Measurements from ENCODE around the gene ANKRD23.
A peak's percentile ranks its signal among the peaks of the same experiment; 100 is the strongest.

Gene ANKRD23

DNA sequence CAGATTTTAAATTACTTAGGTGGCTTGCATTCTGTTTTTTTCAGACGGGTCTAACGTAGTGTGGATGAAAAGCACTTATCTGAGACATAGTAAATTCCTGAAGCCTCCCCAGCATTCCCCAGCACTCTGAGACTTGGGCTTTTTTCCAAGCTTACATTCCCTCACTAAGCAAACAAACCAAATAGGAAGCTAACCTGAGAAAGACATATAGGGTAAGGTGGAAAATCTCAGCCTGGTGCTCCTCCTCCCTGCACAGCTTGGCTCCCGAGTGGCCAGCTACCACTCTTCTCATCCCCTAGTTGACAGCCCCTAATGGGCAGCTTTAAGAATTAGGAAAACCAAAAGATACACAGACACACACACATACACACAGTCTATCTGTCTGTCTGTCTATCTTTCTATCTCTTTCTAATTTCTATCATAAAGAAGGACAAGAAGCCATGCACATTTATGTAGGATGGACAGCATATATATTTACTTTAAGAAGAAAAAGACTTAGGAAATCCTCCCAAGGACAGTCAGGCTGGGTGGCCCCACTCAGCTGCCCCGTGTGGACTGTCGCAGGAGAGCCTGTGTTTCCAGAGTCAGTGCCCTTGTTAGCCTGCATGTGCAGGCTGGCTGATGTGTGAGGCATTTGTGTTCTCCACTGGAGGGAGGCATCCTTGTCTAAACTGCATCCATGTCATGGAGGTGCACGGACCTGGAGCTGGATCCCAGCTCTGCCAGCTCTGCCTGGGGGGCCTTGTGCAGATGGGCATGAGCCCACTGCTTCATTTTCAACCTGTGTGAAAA, 19.5 kb downstream of the ANKRD23 start:
- Histone ChIP-seq H3K23ac (ENCODE audit: low read length) (no peak overlapping the region), H3K4me2 (ENCODE audit: low read length) (no peak overlapping the region), H4K91ac (ENCODE audit: low read depth, low read length) (no peak overlapping the region), H3K4me3 (ENCODE audit: low read depth, low read length) (no peak overlapping the region), H3K4me1 (ENCODE audit: control insufficient read depth in 1 of 2, insufficient read depth in 2 of 2, low read length in 2 of 2) (peaks cover 0 to 4% of the 10 kb centered on the region in 2 experiments), H3K14ac (ENCODE audit: low read length) (no peak overlapping the region), H2AFZ (ENCODE audit: insufficient read depth, low read length, poor library complexity) (no peak overlapping the region), H3K4ac (ENCODE audit: low read depth, low read length) (no peak overlapping the region), H4K12ac (ENCODE audit: low read depth, low read length) (no peak overlapping the region), H3K79me2 (ENCODE audit: control insufficient read depth, insufficient read depth, low read length, poor library complexity) (no peaks in the 10 kb centered on the region), H3K9me3 (ENCODE audit: insufficient read depth, low read depth, low read length) (peaks cover 4% of the 10 kb centered on the region), H3K18ac (ENCODE audit: low read length) (no peak overlapping the region), H2BK12ac (ENCODE audit: low read length) (no peak overlapping the region), H3K36me3 (ENCODE audit: control insufficient read depth in 1 of 2, insufficient read depth in 2 of 2, low read length in 2 of 2) (peaks cover 39 to 43% of the 10 kb centered on the region in 2 experiments), H4K8ac (ENCODE audit: low read depth, low read length) (no peak overlapping the region), H2BK5ac (ENCODE audit: low read depth, low read length, poor library complexity) (no peak overlapping the region), H3K79me1 (ENCODE audit: low read length) (no peaks in the 10 kb centered on the region), H2AK5ac (ENCODE audit: low read length) (no peak overlapping the region), H3K9ac (ENCODE audit: low read length) (no peak overlapping the region), H2BK120ac (ENCODE audit: insufficient read depth, low read length, poor library complexity) (no peak overlapping the region), H3K27me3 (ENCODE audit: insufficient read depth, low read length) (no peaks in the 10 kb centered on the region), H3K27ac (ENCODE audit: low read depth, low read length) (no peak overlapping the region)
- no CpG with 5 or more reads among the region's 6 CpGs for WGBS (ENCODE audit: extremely low coverage, insufficient coverage, insufficient read length)
- no peak for DNase-seq

DNA sequence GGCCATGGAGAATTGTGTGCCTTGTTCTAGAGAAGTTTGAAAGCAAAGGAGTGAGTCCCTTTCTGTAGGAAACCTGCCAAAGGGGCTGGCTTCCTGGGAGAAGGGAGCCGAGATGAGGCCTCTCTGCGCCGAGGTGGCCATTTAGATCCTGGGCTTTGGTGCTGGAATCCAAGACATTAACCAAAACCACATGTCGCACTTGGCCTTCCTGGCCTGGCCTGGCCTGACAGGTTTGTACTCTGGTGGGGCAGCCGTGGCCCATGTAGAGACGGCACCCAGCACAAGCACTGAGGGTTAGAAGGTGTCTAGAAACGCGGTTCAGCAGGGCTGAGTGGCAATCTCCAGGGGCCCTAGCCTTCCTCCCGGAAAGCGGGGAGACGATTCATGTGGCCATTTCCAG, 20.6 kb downstream of the ANKRD23 start:
- DNase-seq: no peak
- Histone ChIP-seq H4K12ac (ENCODE audit: low read depth, low read length) (no peak overlapping the region), H3K9me3 (ENCODE audit: insufficient read depth, low read depth, low read length) (peaks cover 4% of the 10 kb centered on the region), H3K36me3 (ENCODE audit: control insufficient read depth in 1 of 2, insufficient read depth in 2 of 2, low read length in 2 of 2) (peaks cover 33 to 38% of the 10 kb centered on the region in 2 experiments), H3K27ac (ENCODE audit: low read depth, low read length) (no peak overlapping the region), H3K4me3 (ENCODE audit: low read depth, low read length) (no peak overlapping the region), H3K4ac (ENCODE audit: low read depth, low read length) (no peak overlapping the region), H2AK5ac (ENCODE audit: low read length) (no peak overlapping the region), H2BK12ac (ENCODE audit: low read length) (no peak overlapping the region), H3K4me2 (ENCODE audit: low read length) (no peak overlapping the region), H2BK120ac (ENCODE audit: insufficient read depth, low read length, poor library complexity) (no peak overlapping the region), H3K27me3 (ENCODE audit: insufficient read depth, low read length) (no peaks in the 10 kb centered on the region), H2AFZ (ENCODE audit: insufficient read depth, low read length, poor library complexity) (no peak overlapping the region), H4K8ac (ENCODE audit: low read depth, low read length) (no peak overlapping the region), H3K18ac (ENCODE audit: low read length) (no peak overlapping the region), H3K79me1 (ENCODE audit: low read length) (no peaks in the 10 kb centered on the region), H3K4me1 (ENCODE audit: control insufficient read depth in 1 of 2, insufficient read depth in 2 of 2, low read length in 2 of 2) (peaks cover 4 to 7% of the 10 kb centered on the region in 2 experiments), H3K79me2 (ENCODE audit: control insufficient read depth, insufficient read depth, low read length, poor library complexity) (no peaks in the 10 kb centered on the region), H4K91ac (ENCODE audit: low read depth, low read length) (no peak overlapping the region), H2BK5ac (ENCODE audit: low read depth, low read length, poor library complexity) (no peak overlapping the region), H3K9ac (ENCODE audit: low read length) (no peak overlapping the region), H3K23ac (ENCODE audit: low read length) (no peak overlapping the region), H3K14ac (ENCODE audit: low read length) (no peak overlapping the region)
- no CpG with 5 or more reads among the region's 11 CpGs for WGBS (ENCODE audit: extremely low coverage, insufficient coverage, insufficient read length)

DNA sequence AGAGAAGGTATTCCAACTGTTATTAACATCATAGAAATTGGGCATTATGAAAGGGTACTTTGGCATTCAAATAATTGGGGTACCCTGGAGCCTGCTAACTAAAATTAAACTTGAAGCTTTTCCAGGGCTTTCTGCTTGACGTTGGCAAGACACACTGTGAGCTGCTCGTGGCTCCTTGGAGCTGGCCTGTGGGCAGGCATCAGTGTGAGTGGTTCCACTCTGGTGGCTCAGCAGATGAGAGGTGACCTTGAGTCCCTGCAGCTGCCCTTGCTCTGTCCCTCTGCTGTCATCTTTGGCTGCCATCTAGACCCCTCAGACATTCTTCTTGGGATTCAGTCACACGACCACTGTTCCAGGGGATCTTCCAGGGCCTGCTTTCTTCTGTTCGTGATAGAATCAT, 21.0 kb downstream of the ANKRD23 start:
- H4K12ac ChIP-seq (ENCODE audit: low read depth, low read length): no peak overlapping the region
- H3K79me2 ChIP-seq (ENCODE audit: control insufficient read depth, insufficient read depth, low read length, poor library complexity): no peaks in the 10 kb centered on the region
- H3K4me2 ChIP-seq (ENCODE audit: low read length): no peak overlapping the region
- H2BK12ac ChIP-seq (ENCODE audit: low read length): no peak overlapping the region
- peaks cover 29 to 34% of the 10 kb centered on the region in 2 experiments for H3K36me3 ChIP-seq (ENCODE audit: control insufficient read depth in 1 of 2, insufficient read depth in 2 of 2, low read length in 2 of 2)
- H3K4me1 ChIP-seq (ENCODE audit: control insufficient read depth in 1 of 2, insufficient read depth in 2 of 2, low read length in 2 of 2): peaks cover 4 to 7% of the 10 kb centered on the region in 2 experiments
- no peak overlapping the region for H2BK5ac ChIP-seq (ENCODE audit: low read depth, low read length, poor library complexity)
- no peak overlapping the region for H3K18ac ChIP-seq (ENCODE audit: low read length)
- H3K27me3 ChIP-seq (ENCODE audit: insufficient read depth, low read length): no peaks in the 10 kb centered on the region
- no peak overlapping the region for H3K27ac ChIP-seq (ENCODE audit: low read depth, low read length)
- no peak overlapping the region for H4K8ac ChIP-seq (ENCODE audit: low read depth, low read length)
- DNase-seq: no peak
- WGBS (ENCODE audit: extremely low coverage, insufficient coverage, insufficient read length): no CpG with 5 or more reads among the region's 4 CpGs
- no peak overlapping the region for H3K4me3 ChIP-seq (ENCODE audit: low read depth, low read length)
- H3K14ac ChIP-seq (ENCODE audit: low read length): no peak overlapping the region
- H3K79me1 ChIP-seq (ENCODE audit: low read length): no peaks in the 10 kb centered on the region
- H4K91ac ChIP-seq (ENCODE audit: low read depth, low read length): no peak overlapping the region
- no peak overlapping the region for H2BK120ac ChIP-seq (ENCODE audit: insufficient read depth, low read length, poor library complexity)
- no peak overlapping the region for H3K23ac ChIP-seq (ENCODE audit: low read length)
- no peak overlapping the region for H3K4ac ChIP-seq (ENCODE audit: low read depth, low read length)
- no peak overlapping the region for H3K9ac ChIP-seq (ENCODE audit: low read length)
- H2AK5ac ChIP-seq (ENCODE audit: low read length): no peak overlapping the region
- peaks cover 4% of the 10 kb centered on the region for H3K9me3 ChIP-seq (ENCODE audit: insufficient read depth, low read depth, low read length)
- H2AFZ ChIP-seq (ENCODE audit: insufficient read depth, low read length, poor library complexity): no peak overlapping the region

DNA sequence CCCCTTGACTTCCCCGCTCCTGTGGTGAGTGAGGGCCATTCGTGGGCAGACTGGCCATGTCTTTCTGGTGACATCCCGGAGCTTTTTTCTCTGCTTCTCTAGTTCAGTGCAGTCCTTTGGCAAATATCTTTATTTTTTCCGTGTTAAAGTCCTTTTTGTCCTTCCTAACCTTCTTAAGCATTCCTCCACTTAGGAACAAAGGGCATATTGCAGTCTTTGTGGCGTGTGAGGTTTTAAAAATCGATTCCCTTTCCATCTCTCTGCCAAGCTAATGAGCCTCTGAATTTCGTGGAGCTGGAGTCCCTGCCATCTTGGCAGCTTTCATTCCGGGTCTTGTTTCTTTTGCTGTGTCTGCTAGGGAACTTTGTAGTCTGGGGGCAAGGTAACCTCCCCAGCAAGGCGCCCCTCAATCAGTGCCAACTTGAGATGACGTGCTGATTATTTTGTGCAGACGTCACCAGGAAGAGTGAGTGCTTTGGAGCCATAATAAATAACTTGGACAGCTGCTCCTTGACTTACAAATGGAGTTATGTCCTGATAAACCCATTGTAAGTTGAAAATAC, 22.6 kb downstream of the ANKRD23 start:
- Histone ChIP-seq H3K9ac (ENCODE audit: low read length) (no peak overlapping the region), H3K18ac (ENCODE audit: low read length) (no peak overlapping the region), H2AK5ac (ENCODE audit: low read length) (no peak overlapping the region), H3K14ac (ENCODE audit: low read length) (no peak overlapping the region), H3K79me1 (ENCODE audit: low read length) (peaks cover 1% of the 10 kb centered on the region), H2BK12ac (ENCODE audit: low read length) (no peak overlapping the region), H2BK120ac (ENCODE audit: insufficient read depth, low read length, poor library complexity) (no peak overlapping the region), H4K12ac (ENCODE audit: low read depth, low read length) (no peak overlapping the region), H3K4me1 (ENCODE audit: control insufficient read depth in 1 of 2, insufficient read depth in 2 of 2, low read length in 2 of 2) (peaks cover 10 to 16% of the 10 kb centered on the region in 2 experiments), H2BK5ac (ENCODE audit: low read depth, low read length, poor library complexity) (no peak overlapping the region), H3K4ac (ENCODE audit: low read depth, low read length) (no peak overlapping the region), H3K36me3 (ENCODE audit: control insufficient read depth in 1 of 2, insufficient read depth in 2 of 2, low read length in 2 of 2) (peaks cover 17 to 24% of the 10 kb centered on the region in 2 experiments), H4K8ac (ENCODE audit: low read depth, low read length) (no peak overlapping the region), H3K9me3 (ENCODE audit: insufficient read depth, low read depth, low read length) (peaks cover 4% of the 10 kb centered on the region), H3K4me3 (ENCODE audit: low read depth, low read length) (no peak overlapping the region), H3K79me2 (ENCODE audit: control insufficient read depth, insufficient read depth, low read length, poor library complexity) (peaks cover 1% of the 10 kb centered on the region), H3K27me3 (ENCODE audit: insufficient read depth, low read length) (no peaks in the 10 kb centered on the region), H3K27ac (ENCODE audit: low read depth, low read length) (no peak overlapping the region), H4K91ac (ENCODE audit: low read depth, low read length) (no peak overlapping the region), H3K23ac (ENCODE audit: low read length) (no peak overlapping the region), H2AFZ (ENCODE audit: insufficient read depth, low read length, poor library complexity) (peak overlapping the region; percentile 31), H3K4me2 (ENCODE audit: low read length) (no peak overlapping the region)
- DNase-seq: no peak
- no CpG with 5 or more reads among the region's 11 CpGs for WGBS (ENCODE audit: extremely low coverage, insufficient coverage, insufficient read length)

Data from trophoblast cell (in vitro differentiated cells and primary cell).